GM12865 (cell line): ENCODE measurements around the gene ARL16.
"Not testable (repeated sequence)": the region's sequence is repeated elsewhere in the genome, so short reads cannot be mapped to it uniquely, and the experiment has no call there.

Source experiments
- DNase-seq: peaks from one replicate; pipeline ENCODE4 v3.0.0; 2010; ENCODE audit warnings: low read depth
- H3K4me3 ChIP-seq: 2 replicates; pipeline ENCODE4 v1.5.1; 2011; ENCODE audit warnings: mild to moderate bottlenecking, low read depth, low read length, control low read depth
- TF ChIP-seq, protein P1 (sequence below): IDR thresholded peaks from 2 replicates; pipeline ENCODE4 v1.5.1; 2011; ENCODE audit warnings: low read length, control low read depth, low read depth, inconsistent platforms; ENCODE audit not compliant: insufficient read depth; ENCODE audit errors: missing control alignments

Gene ARL16

GRCh38 chr17:81681672-81682071 lies 1.9 kb downstream of the ARL16 start:
- TF ChIP-seq, protein P1, sequence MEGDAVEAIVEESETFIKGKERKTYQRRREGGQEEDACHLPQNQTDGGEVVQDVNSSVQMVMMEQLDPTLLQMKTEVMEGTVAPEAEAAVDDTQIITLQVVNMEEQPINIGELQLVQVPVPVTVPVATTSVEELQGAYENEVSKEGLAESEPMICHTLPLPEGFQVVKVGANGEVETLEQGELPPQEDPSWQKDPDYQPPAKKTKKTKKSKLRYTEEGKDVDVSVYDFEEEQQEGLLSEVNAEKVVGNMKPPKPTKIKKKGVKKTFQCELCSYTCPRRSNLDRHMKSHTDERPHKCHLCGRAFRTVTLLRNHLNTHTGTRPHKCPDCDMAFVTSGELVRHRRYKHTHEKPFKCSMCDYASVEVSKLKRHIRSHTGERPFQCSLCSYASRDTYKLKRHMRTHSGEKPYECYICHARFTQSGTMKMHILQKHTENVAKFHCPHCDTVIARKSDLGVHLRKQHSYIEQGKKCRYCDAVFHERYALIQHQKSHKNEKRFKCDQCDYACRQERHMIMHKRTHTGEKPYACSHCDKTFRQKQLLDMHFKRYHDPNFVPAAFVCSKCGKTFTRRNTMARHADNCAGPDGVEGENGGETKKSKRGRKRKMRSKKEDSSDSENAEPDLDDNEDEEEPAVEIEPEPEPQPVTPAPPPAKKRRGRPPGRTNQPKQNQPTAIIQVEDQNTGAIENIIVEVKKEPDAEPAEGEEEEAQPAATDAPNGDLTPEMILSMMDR = no peak
- no peak overlapping the region for H3K4me3 ChIP-seq
- no peak for DNase-seq

- DNase-seq = no peak
- no peak overlapping the region for H3K4me3 ChIP-seq
- TF ChIP-seq, protein P1 = no peak
These were observed 3.4 kb downstream of the ARL16 start for GRCh38 chr17:81680150-81680549.

DNA sequence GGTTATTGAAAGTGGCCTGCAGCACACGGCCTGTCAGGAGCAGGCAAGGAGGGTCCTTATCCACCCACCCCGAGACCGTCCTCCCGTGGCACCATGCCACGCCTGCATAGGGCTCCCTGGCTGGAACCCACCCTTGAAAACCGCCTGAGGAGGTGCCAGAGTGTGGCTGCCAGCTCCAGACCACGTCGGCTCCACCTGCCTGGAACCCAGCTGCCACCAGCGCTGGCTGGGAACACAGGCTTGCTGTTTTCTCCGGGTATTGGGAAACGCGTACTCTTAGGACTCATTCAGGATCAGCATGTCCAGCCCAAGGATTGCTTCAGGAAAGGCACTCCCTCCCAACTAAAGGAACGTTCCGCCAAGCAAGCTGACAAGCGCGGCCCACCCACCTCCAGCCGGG lies 6.7 kb downstream of the ARL16 start:
- no peak for DNase-seq
- no peak overlapping the region for H3K4me3 ChIP-seq
- TF ChIP-seq, protein P1 = no peak

DNA sequence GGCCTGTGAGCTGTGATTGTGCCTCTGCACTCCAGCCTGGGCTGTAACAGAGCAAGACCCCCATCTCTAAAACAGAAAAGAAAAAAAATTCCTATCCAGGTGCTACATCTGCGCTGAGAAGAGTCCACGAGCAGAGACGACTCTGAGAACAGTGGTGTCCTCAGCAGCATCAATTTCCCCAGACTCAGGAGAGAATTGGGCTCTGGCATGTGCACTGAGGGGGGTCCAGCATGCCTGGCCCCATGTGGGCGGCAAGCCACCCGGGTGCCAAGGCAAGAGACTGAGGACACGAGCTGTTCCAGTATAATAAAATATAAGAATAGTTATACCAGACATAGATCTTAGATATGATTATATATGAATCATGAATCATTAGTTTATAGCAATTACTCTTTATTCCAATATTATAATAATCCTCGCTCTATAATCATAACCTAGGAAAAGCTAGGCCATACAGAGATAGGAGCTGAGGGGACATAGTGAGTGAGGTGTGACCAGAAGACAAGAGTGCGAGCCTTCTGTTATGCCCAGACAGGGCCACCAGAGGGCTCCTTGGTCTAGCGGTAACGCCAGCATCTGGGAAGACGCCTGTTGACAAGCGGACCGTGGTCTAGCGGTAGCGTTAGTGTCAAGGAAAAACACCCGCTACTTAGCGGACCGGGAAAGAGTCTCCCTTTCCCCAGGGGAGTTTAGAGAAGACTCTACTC lies 7.9 kb downstream of the ARL16 start:
- TF ChIP-seq, protein P1 = peak; percentile 42
- DNase-seq = peak; percentile 51
- H3K4me3 ChIP-seq = not testable (repeated sequence)

DNA sequence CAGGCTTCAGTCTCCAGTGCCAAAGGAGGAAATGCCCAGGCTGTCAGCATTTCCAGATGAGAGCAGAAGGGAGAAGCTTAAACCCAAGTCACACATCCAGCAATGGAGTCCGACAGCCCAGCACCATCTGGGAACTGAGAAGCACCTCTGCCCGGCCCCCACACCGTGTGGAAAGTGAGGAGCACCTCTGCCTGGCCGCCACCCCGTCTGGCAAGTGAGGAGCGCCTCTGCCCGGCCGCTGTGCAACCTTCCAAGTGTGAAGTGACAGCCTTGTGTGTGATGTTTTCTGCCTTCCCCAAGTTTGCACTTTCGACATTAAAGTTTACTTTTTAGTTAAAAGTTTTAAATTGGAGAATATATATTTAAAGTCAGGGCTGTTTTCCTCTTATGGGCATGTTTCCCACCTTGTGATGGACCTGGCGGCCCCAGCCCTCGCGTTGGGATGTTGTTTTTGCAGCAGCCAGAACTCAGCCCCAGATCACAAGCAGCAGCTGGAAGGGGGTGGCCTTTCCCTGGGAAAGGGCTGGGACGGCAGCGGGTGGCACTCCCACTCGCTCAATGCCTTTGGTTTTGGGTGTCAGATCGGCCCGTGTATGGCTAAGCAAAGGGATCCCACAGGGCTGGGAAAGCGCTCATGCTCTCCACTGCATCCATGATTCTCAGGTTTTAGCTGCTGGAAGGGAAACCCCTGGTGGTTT lies 9.9 kb downstream of the ARL16 start:
- DNase-seq = no peak
- TF ChIP-seq, protein P1 = no peak
- no peak overlapping the region for H3K4me3 ChIP-seq

DNA sequence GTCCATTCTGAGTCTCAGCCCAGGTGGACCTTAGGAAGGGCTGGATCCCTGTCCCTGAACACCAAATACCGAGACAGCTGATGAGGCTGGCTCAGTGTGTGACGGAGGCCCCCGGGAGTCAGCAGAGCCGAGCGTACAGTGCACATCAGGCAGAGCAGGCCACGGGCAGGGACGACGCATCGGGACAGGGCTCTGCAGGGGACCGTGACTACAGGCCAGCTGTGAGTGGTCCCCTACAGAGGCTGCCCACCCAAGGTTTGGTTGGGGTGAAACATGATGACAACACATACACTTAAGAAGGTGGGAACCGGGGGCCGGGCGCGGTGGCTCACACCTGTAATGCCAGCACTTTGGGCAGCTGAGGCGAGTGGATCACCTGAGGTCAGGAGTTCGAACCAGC lies 10.6 kb downstream of the ARL16 start:
- H3K4me3 ChIP-seq = no peak overlapping the region
- no peak for DNase-seq
- TF ChIP-seq, protein P1 = no peak

DNA sequence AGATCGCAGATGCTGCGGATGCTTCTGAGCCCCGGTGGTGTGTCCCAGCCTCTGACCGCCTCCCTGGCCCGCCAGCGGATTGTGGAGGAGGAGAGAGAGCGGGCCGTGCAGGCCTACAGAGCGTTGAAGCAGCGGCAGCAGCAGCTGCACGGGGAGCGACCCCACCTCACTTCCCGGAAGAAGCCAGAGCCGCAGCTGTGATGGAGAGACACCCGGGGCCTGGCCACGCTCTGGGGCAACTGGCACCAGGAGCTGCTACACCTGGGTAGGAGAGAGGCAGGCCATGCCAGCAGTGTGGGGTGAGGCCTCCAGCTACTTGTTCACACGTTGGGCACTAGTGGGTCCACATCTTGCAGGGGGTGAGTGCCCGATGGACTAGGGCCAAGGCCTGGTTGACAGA lies 11.1 kb downstream of the ARL16 start:
- TF ChIP-seq, protein P1 = no peak
- H3K4me3 ChIP-seq = no peak overlapping the region
- DNase-seq = no peak
